ENCODE results near the gene CFAP251.

The CFAP251 gene

DNA sequence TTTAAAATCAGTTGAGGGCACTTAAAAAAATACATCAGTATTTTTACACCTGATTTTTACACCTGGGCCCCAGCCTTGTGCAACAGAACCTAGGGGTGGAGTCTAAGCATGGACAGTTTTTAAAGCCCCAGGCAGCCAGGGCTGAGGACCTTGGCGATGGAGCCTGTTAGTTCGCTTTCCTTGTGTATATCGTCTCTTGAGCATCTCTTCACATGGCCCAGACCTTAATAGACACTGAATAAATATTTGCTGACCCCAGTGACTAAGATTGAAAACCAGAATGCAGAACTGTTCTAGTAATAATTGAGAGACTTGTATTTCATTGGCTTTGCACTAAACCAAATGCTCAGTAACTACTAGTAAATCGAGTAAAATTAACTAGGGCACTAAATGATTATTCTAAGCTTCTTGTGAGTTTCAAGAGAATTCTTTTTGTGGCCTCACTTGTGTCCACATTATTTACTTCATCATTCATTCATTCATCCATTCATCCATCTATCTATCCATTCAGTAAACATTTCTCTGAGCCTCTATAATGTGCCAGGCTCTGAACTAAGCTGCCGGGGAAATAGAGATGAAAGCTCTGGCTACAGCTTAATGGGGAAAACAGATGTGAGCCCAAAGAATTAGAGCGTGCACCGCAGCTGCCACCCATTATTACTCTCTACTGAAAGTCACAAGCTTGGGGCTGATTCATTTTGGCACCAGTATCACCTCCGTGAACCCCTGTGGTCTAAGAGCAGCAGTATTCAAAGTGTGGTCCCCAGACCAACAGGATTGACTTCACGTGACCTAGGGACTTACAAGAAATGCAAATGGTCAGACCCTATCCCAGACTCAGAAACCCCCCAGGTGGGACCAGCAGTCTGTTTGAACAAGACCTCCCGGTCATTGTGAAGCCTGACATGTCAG is 72.6 kb downstream of the CFAP251 start:
- DNase-seq, result no peak

DNA sequence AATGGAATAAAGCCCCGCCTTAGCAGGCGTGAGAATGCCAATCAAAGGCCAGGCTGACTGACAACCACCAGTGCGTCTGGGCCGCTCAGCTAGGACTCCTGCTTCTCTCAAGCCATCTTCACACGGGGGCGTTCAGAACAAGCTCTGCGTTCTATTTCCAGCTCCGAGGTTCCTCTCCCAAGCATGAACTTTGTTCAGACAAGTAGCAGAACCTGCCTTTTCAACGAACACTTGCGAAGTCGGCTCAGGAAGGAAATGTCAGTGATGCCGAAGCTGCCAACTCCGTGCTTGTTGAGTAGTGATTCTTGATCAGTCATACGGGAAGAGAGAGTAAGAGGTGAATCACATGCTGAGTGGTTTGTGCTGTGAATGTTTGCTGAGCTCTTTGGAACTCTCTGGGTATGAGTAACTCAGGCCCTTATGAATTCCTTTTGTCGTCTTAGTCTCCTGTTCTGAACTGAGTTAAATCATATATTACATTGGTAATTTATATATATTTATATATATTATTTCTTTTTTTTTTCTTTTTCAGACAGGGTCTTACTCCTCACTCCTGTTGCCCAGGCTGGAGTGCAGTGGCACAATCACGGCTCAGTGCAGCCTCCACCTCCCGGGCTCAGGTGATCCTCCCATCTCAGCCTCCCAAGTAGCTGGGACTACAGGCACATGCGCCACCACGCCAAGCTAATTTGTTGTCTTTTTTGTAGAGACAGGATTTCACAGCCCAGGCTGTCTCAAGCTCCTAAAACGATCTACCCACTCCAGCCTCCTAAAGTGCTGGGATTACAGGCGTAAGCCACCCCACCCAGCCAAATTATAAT is 73.9 kb downstream of the CFAP251 start:
- no peaks in the 10 kb centered on the region for H3K9me3 ChIP-seq
- H3K36me3 ChIP-seq, result no peaks in the 10 kb centered on the region
- no peak overlapping the region for H3K4me3 ChIP-seq (ENCODE audit: low read depth, low read length)
- 0 out of 2 replicates have a peak, but pooled peaks cover 2% of the 10 kb centered on the region for H3K27me3 ChIP-seq
- DNase-seq, result no peak
- TF ChIP-seq, protein P1, sequence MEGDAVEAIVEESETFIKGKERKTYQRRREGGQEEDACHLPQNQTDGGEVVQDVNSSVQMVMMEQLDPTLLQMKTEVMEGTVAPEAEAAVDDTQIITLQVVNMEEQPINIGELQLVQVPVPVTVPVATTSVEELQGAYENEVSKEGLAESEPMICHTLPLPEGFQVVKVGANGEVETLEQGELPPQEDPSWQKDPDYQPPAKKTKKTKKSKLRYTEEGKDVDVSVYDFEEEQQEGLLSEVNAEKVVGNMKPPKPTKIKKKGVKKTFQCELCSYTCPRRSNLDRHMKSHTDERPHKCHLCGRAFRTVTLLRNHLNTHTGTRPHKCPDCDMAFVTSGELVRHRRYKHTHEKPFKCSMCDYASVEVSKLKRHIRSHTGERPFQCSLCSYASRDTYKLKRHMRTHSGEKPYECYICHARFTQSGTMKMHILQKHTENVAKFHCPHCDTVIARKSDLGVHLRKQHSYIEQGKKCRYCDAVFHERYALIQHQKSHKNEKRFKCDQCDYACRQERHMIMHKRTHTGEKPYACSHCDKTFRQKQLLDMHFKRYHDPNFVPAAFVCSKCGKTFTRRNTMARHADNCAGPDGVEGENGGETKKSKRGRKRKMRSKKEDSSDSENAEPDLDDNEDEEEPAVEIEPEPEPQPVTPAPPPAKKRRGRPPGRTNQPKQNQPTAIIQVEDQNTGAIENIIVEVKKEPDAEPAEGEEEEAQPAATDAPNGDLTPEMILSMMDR (IDR thresholded peaks at IDR 0.05; ENCODE audit: low read depth, low read length), result no peak
- H3K4me1 ChIP-seq, result no peaks in the 10 kb centered on the region

More for the DNA sequence above, 72.6 kb downstream of the CFAP251 start:
- H3K4me3 ChIP-seq (ENCODE audit: low read depth, low read length), result no peak overlapping the region
- TF ChIP-seq, protein P1 (IDR thresholded peaks at IDR 0.05; ENCODE audit: low read depth, low read length), result no peak
- no peaks in the 10 kb centered on the region for H3K9me3 ChIP-seq
- no peaks in the 10 kb centered on the region for H3K27me3 ChIP-seq
- H3K4me1 ChIP-seq, result no peaks in the 10 kb centered on the region
- H3K36me3 ChIP-seq, result no peaks in the 10 kb centered on the region

DNA sequence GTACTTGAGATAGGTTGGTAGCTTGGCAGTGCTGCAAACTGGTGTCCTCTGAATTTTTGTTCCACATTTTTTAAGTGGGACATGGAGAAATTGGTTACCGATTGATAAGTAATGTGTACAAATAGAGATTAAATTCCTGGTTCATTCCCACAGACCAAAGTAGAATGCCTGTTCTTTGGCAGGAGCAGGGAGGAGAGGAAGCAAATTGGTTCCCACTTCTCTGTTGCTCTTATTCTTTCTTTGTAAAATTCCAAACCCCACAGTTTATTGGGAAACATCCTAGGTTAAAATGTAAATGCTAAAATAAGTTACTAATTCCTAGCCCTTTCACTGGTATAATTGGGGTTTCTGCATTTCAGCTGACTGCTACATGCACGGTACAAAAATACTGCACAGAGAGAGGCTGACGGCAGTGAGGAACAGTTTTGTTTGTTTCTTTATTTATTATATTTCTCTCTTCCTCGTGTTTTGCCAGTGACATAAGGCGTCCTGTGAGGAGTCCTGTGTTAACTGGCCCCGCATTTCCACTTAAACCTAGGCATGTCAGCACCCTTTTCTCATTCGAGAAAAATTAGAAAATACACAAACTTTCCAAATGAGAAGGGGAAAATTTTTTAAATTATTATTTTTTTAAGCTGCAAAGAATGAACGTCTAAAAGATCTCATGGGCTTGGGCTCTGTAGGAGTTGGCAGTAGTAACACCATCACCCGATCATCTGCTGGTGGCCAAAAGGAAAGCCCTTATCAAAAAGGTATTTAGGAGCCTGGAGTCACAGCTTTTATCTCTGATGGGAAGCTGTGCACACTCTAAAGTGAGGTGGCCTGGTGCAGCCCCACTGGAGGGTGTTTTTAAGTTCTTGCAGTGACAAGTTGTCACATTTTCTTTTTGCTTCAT is 77.9 kb downstream of the CFAP251 start:
- no peaks in the 10 kb centered on the region for H3K9me3 ChIP-seq
- H3K27me3 ChIP-seq, result 0 out of 2 replicates have a peak, but pooled peaks cover 2% of the 10 kb centered on the region
- DNase-seq, result no peak
- no peak overlapping the region for H3K4me3 ChIP-seq (ENCODE audit: low read depth, low read length)
- no peaks in the 10 kb centered on the region for H3K36me3 ChIP-seq
- TF ChIP-seq, protein P1 (IDR thresholded peaks at IDR 0.05; ENCODE audit: low read depth, low read length), result no peak
- no peaks in the 10 kb centered on the region for H3K4me1 ChIP-seq

DNA sequence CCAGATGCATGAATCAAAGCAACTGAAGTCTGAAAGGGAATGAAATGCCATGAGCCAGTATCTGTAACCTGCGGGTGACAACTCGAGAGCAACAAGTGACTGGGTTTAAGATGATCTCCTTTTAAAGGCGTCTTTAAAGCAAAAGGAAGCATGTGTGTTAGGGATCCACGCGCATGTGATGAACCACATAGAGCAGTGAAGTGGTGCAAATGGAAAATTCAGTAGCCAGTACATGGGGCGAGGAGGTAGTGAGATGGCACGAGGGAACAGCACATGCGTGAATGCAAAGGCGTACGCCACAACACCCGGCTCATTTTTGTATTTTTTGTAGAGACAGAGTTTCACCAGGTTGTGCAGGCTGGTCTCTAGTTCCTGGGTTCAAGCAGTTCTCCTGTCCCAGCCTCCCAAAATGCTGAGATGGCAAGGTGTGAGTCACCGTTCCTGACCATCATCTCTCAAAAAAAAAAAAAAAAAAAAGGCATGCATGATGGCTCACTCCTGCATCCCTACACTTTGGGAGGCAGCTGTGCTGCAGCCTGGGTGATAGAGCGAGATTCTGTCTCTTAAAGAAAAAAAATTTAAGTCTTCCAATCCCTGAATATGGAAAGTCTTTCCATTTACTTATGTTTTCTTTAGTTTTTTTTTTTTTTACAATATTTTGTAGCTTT is 78.7 kb downstream of the CFAP251 start:
- Histone ChIP-seq H3K4me1 (no peaks in the 10 kb centered on the region), H3K4me3 (ENCODE audit: low read depth, low read length) (no peak overlapping the region), H3K36me3 (no peaks in the 10 kb centered on the region), H3K27me3 (0 out of 2 replicates have a peak, but pooled peaks cover 2% of the 10 kb centered on the region), H3K9me3 (no peaks in the 10 kb centered on the region)
- TF ChIP-seq, protein P1 (IDR thresholded peaks at IDR 0.05; ENCODE audit: low read depth, low read length), result no peak
- no peak for DNase-seq

DNA sequence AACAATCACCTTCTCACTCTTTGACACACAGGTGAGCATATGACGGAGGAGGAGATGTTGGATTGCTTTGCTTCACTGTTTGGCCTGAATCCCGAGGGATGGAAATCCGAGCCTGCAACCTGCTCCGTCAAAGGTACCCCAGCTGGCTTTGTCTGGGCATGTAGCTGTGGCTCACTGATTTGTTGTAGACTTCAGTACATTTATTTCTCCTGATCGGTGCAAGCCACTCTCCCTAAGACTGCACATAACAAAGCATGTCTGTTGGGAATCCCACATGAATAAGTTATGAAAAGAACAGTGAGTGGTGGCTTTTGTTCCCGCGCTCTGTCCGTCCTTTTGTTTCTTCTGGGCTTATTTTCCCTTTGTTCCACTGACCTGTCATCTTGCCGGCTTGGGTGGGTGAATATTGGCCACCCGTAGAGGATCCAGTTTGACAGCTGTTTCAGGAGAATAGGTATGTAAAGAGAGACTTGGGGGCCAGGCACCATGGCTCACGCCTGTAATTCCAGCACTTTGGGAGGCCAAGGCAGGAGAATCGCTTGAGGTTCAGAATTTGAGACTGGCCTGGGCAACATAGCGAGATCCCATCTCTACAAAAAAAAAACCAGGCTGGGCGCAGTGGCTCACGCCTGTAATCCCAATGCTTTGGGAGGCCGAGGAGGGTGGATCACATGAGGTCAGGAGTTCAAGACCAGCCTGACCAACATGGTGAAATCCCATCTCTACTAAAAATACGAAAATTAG is 83.2 kb downstream of the CFAP251 start:
- H3K9me3 ChIP-seq, result no peaks in the 10 kb centered on the region
- 0 out of 2 replicates have a peak, but pooled peaks cover 2% of the 10 kb centered on the region for H3K27me3 ChIP-seq
- H3K4me3 ChIP-seq (ENCODE audit: low read depth, low read length), result no peak overlapping the region
- H3K4me1 ChIP-seq, result no peaks in the 10 kb centered on the region
- no peaks in the 10 kb centered on the region for H3K36me3 ChIP-seq
- DNase-seq, result no peak
- TF ChIP-seq, protein P1 (IDR thresholded peaks at IDR 0.05; ENCODE audit: low read depth, low read length), result no peak
